Transverse colon (tissue), 3 donors: Measurements from ENCODE around the gene SLX4IP.

Experiments used
- EP300 ChIP-seq: sonication (generic); formaldehyde crosslinking; IDR thresholded peaks from one replicate; pipeline ENCODE4 v1.6.1; 2017; ENCODE audit warnings: antibody characterized with exemption, low read depth
- POLR2A ChIP-seq: fragments of 450-650 bp; IDR thresholded peaks from one replicate; pipeline ENCODE4 v1.6.1; 2016; ENCODE audit warnings: antibody characterized with exemption, mild to moderate bottlenecking, moderate library complexity
- TF ChIP-seq, protein P1 (sequence below), 5 experiments: fragments of 200-600 bp in 3 of 5; fragments of 450-650 bp in 2 of 5; sonication (generic) in 3 of 5; IDR thresholded peaks; 1 replicate in 2 of 5; 2 replicates in 3 of 5; pipeline ENCODE4 v1.5.1; 2016 to 2017; ENCODE audit warnings: antibody characterized with exemption in 5 of 5, inconsistent platforms in 3 of 5, mild to moderate bottlenecking in 2 of 5, moderate library complexity in 1 of 5

- TF ChIP-seq, protein P1, sequence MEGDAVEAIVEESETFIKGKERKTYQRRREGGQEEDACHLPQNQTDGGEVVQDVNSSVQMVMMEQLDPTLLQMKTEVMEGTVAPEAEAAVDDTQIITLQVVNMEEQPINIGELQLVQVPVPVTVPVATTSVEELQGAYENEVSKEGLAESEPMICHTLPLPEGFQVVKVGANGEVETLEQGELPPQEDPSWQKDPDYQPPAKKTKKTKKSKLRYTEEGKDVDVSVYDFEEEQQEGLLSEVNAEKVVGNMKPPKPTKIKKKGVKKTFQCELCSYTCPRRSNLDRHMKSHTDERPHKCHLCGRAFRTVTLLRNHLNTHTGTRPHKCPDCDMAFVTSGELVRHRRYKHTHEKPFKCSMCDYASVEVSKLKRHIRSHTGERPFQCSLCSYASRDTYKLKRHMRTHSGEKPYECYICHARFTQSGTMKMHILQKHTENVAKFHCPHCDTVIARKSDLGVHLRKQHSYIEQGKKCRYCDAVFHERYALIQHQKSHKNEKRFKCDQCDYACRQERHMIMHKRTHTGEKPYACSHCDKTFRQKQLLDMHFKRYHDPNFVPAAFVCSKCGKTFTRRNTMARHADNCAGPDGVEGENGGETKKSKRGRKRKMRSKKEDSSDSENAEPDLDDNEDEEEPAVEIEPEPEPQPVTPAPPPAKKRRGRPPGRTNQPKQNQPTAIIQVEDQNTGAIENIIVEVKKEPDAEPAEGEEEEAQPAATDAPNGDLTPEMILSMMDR (IDR thresholded peaks at IDR 0.05) = no peak
- TF ChIP-seq POLR2A (no peak), EP300 (no peak)
These were observed 7.1 kb upstream of the SLX4IP start for GRCh38 chr20:10428008-10428407.
